ENCODE measurements around the gene FLYWCH2. TPM values are rescaled to one million over a fixed set of nuclear protein-coding genes. Genes with fewer than 3 reads are reported as not detected.

FLYWCH2 gene
- polyA plus RNA-seq (2012; ENCODE audit: insufficient read length, low read depth), result 83.7 TPM

DNA sequence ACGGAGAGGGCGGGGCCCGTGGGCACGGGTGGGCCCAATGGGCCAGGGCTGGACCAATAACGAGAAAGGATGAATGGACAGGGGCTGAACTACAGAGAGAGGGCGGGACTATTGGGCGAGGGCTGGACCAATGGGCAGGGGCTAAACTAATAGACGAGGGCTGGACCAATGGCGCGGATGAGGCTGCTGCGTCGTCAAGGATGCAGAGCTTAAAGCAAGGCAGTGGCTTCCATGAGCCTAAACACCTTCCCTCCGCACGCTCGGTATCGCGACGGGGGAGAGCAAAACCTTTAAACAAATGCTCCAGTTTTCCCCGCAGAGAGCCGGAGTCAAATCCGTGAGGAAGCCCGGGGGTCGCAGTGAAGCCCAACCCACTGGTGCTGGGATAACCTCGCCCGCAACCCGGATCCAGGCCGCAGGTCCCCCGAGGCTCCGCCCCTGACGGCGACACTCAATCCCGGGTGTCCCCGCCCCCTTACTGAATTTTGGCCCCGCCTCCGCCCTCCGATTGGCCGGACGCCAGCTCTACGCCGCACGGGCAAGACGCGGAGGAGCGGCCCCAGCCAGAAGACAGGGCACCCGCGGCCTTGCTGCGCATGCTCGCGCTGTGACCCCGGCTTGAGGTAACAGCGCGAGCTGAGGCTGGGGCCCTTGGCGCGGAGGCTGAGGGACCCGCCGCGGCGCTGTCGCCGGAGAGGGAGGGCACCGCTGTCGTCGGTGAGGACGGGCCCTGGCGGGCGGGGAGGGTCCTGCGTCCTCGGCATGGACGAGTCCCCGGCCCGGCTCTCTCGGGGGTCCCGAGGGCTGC is at the start of gene FLYWCH2:
FLYWCH2 (plus strand) TSS at position 566 of the 808 bp plus-strand sequence. CDS start 13,235 bp downstream, outside the sequence.
- TF ChIP-seq FOXP2 (optimal IDR thresholded peaks at IDR 0.05; ENCODE audit: borderline replicate concordance, extremely low read depth, extremely low read length, insufficient read depth) (peak; percentile 34), SIN3A (IDR thresholded peaks at IDR 0.05; ENCODE audit: borderline replicate concordance, insufficient read depth, low read length) (no peak), REST (IDR thresholded peaks at IDR 0.05; ENCODE audit: insufficient read depth in 1 of 2, low read depth in 2 of 2, low read length in 2 of 2) (no peak), TAF1 (IDR thresholded peaks at IDR 0.05; ENCODE audit: borderline replicate concordance, insufficient read depth, low read length) (peak; percentile 68; the same call in 1 of the 2 replicates), POLR2AphosphoS5 (IDR thresholded peaks at IDR 0.05; ENCODE audit: low read depth, low read length) (peak; percentile 81)

DNA sequence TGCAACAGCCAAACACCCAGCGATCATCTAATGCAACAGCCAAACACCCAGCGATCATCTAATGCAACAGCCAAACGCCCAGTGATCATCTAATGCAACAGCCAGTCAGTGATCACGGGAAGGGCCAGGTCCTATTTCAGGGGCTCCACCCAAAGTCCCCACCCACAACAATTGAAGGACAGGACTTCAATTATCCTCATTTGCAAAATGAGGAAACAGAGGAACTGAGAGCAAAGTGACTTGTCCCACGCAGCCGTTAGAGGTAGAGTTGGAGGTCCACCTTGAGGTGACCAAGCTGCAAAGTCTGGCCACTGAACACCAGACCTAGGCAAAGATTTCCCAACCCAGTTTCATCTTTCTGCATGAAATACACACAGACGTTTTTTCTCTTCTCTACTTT is 49.2 kb upstream of the FLYWCH2 start:
- TF ChIP-seq POLR2AphosphoS5 (IDR thresholded peaks at IDR 0.05; ENCODE audit: low read depth, low read length), result no peak
- TF ChIP-seq FOXP2 (optimal IDR thresholded peaks at IDR 0.05; ENCODE audit: borderline replicate concordance, extremely low read depth, extremely low read length, insufficient read depth), result no peak
- no peak for TF ChIP-seq REST (IDR thresholded peaks at IDR 0.05; ENCODE audit: insufficient read depth in 1 of 2, low read depth in 2 of 2, low read length in 2 of 2)
- TF ChIP-seq SIN3A (IDR thresholded peaks at IDR 0.05; ENCODE audit: borderline replicate concordance, insufficient read depth, low read length), result no peak
- TF ChIP-seq TAF1 (IDR thresholded peaks at IDR 0.05; ENCODE audit: borderline replicate concordance, insufficient read depth, low read length), result no peak

DNA sequence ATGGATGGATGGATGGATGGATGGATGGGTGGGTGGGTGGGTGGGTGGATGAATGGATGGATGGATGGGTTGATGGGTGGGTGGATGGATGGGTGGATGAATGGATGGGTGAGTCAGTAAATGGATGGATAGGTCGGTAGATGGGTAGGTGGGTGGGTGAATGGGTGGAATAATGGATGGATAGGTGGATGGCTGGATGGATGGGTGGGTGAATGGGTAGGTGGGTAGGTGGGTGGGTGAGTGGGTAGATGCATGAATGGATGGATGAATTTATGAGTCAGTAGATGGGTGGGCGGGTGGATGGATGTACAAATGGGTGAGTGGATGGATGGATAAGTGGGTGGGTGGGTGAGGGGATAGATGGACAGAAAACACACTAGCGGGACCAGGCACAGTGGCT is 48.0 kb upstream of the FLYWCH2 start:
- TF ChIP-seq TAF1 (IDR thresholded peaks at IDR 0.05; ENCODE audit: borderline replicate concordance, insufficient read depth, low read length) (no peak), SIN3A (IDR thresholded peaks at IDR 0.05; ENCODE audit: borderline replicate concordance, insufficient read depth, low read length) (no peak), REST (IDR thresholded peaks at IDR 0.05; ENCODE audit: insufficient read depth in 1 of 2, low read depth in 2 of 2, low read length in 2 of 2) (no peak), FOXP2 (optimal IDR thresholded peaks at IDR 0.05; ENCODE audit: borderline replicate concordance, extremely low read depth, extremely low read length, insufficient read depth) (no peak), POLR2AphosphoS5 (IDR thresholded peaks at IDR 0.05; ENCODE audit: low read depth, low read length) (no peak)

- TF ChIP-seq FOXP2 (optimal IDR thresholded peaks at IDR 0.05; ENCODE audit: borderline replicate concordance, extremely low read depth, extremely low read length, insufficient read depth) (peak; percentile 29), SIN3A (IDR thresholded peaks at IDR 0.05; ENCODE audit: borderline replicate concordance, insufficient read depth, low read length) (no peak), POLR2AphosphoS5 (IDR thresholded peaks at IDR 0.05; ENCODE audit: low read depth, low read length) (no peak), TAF1 (IDR thresholded peaks at IDR 0.05; ENCODE audit: borderline replicate concordance, insufficient read depth, low read length) (no peak)
Measured at GRCh38 chr16:2835638-2836493, 47.1 kb upstream of the FLYWCH2 start.

All from PFSK-1 (cell line).